Activated CD4-positive, alpha-beta memory T cell treated with anti-CD3 and anti-CD28 coated beads for 36 hours (primary cell): ENCODE measurements around the gene SLC25A21. TPM values are rescaled to one million over a fixed set of nuclear protein-coding genes. Genes with fewer than 3 reads are reported as not detected.
"Not testable (repeated sequence)": the region's sequence is repeated elsewhere in the genome, so short reads cannot be mapped to it uniquely, and the experiment has no call there.

Source experiments
- CTCF ChIA-PET: fragments of 350-600 bp; sonication (Branson Sonifier 250); formaldehyde crosslinking; loops from one replicate; lab custom pipeline; 2021; ENCODE audit warnings: antibody characterized with exemption, inconsistent platforms; lab: Charles Lee
- POLR2A ChIA-PET: fragments of 350-600 bp; sonication (Branson Sonifier 250); formaldehyde crosslinking; loops from one replicate; lab custom pipeline; 2021; ENCODE audit warnings: antibody characterized with exemption; lab: Charles Lee
- DNase-seq: peaks from one replicate; pipeline ENCODE4 v3.0.0-alpha.2; 2020
- H3K27ac Mint-ChIP-seq: one replicate; pipeline ENCODE4 v1.8.0; 2021; ENCODE audit warnings: mixed read lengths
- H3K27me3 Mint-ChIP-seq: one replicate; pipeline ENCODE4 v1.8.0; 2021; ENCODE audit warnings: mixed read lengths
- H3K36me3 Mint-ChIP-seq: one replicate; pipeline ENCODE4 v1.8.0; 2021; ENCODE audit warnings: mixed read lengths
- H3K4me1 Mint-ChIP-seq: one replicate; pipeline ENCODE4 v1.8.0; 2021; ENCODE audit warnings: low read depth, mixed read lengths
- H3K4me3 Mint-ChIP-seq: one replicate; pipeline ENCODE4 v1.8.0; 2021; ENCODE audit warnings: mild to moderate bottlenecking, mixed read lengths
- H3K9me3 Mint-ChIP-seq: one replicate; pipeline ENCODE4 v1.8.0; 2021; ENCODE audit warnings: mixed read lengths
- intact Hi-C: fragments of 100-400 bp; cut with micrococcal nuclease; formaldehyde crosslinking; loops from one replicate; pipeline ENCODE4 v1.15.1; 2023
- total RNA-seq, 2 experiments: library from RNA; stranded (reverse); gene quantifications; one replicate each; pipeline ENCODE4 v1.2.3, GENCODE V29; 2021

Gene SLC25A21
- total RNA-seq, 2 experiments from 2014 or later = not detected

DNA sequence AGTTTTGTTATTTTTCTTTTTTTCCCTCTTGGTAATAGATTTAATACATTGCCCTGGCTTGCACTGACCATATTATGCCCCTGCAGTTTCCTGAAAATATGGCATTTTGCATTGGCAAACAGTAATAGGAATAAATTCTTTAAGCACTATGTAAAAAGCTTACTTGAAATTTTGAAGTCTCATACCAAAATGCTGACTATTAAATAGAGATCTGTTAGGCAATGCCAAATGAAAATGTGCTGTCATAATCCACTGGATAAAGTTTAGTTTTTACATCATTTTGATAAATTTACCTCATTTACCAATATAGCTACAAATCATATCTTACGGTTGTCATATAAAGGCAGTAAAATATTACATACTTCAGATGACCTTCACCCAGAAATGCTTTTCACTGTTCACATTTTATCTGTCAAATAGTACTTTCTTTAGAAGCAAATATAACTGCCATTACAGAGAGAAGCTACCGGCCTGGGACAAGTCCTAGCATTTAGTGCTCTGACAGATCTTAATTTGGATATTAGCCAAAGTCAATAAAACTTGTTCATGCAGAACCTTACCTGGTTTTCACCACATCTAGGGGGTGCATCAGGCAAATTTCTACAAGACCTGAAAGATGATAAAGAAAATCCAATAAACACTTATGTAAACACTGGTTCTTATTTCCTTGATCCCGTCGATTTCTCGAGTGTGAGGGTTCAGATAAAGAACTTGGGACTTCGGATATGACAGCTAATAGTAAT is 297.8 kb downstream of the SLC25A21 start:
- no peak for DNase-seq
- Mint-ChIP-seq H3K36me3 (no peaks in the 10 kb centered on the region), H3K4me1 (no peaks in the 10 kb centered on the region), H3K27ac (no peak overlapping the region), H3K27me3 (no peaks in the 10 kb centered on the region), H3K9me3 (peaks cover 8% of the 10 kb centered on the region), H3K4me3 (no peak overlapping the region)
- CTCF ChIA-PET = no interaction called here
- POLR2A ChIA-PET = no interaction called here
- intact Hi-C loops = no loop called here

DNA sequence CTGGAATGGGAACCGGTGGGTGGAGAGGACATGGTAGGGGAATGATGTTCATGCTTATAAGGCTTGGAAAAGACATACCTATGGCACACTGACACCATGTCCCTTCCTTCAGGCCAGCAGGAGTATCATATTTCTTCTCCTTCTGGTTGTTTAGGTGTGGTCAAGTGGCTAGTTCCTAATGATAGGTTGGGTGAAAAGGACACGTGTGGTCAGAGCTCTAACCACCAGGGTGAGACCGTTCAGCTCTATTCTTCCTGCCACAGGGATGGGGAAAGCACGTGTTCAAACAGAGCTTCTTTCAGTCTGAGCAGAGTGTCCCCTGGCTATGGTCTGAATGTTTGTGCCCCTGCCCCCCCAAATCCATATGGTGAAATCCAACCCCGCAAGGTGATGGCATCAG is 301.6 kb downstream of the SLC25A21 start:
- H3K9me3 Mint-ChIP-seq = peaks cover 8% of the 10 kb centered on the region
- H3K36me3 Mint-ChIP-seq = no peaks in the 10 kb centered on the region
- no peak overlapping the region for H3K27ac Mint-ChIP-seq
- no peaks in the 10 kb centered on the region for H3K4me1 Mint-ChIP-seq
- no peaks in the 10 kb centered on the region for H3K27me3 Mint-ChIP-seq
- DNase-seq = no peak
- POLR2A ChIA-PET = no interaction called here
- no peak overlapping the region for H3K4me3 Mint-ChIP-seq
- CTCF ChIA-PET = no interaction called here
- intact Hi-C loops = no loop called here

DNA sequence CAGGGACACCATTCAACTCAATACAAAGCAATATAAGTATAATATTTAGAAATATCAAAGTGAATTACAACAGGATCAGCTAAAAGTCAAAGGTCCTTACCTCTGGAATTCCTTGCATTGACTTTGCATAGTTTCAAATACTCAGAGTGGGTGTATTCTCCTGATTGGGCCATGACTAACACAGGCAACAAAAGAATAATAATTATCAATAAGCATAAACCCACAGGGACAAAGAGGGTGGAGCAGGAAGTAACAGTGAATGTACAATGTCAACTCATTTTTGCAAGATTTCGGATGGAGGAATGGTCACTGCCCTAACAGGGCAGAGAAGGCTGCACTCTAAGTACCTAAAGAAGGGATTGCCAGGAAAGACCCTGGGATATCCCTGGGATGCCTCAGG is 303.3 kb downstream of the SLC25A21 start:
- Mint-ChIP-seq H3K27me3 (no peaks in the 10 kb centered on the region), H3K4me1 (no peaks in the 10 kb centered on the region), H3K4me3 (no peak overlapping the region), H3K27ac (no peak overlapping the region), H3K36me3 (no peaks in the 10 kb centered on the region), H3K9me3 (peaks cover 8% of the 10 kb centered on the region)
- no peak for DNase-seq
- ChIA-PET CTCF (no interaction called here), POLR2A (no interaction called here)
- intact Hi-C loops = no loop called here

DNA sequence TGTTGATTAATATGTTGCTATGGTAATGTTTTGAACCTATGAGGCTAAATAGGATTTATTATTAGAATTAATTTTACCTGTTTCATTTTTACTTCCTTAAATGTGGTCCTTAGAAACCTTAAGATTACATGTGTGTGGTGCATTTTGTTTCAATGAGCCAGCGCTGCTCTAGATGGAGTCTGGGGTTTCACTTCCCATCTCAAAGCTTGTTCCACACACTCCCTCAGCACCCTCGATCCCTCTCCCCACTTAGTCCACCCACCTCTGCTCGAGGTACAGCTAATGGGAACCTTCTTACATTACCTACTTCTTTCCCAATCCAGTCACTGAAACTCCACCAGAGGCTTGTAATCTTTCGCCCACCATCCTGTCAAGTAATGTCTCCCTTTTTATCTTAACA is 305.5 kb downstream of the SLC25A21 start:
- DNase-seq = no peak
- Mint-ChIP-seq H3K9me3 (no peaks in the 10 kb centered on the region), H3K4me1 (no peaks in the 10 kb centered on the region), H3K36me3 (no peaks in the 10 kb centered on the region), H3K27me3 (no peaks in the 10 kb centered on the region), H3K4me3 (no peak overlapping the region), H3K27ac (no peak overlapping the region)
- intact Hi-C loops = no loop called here
- POLR2A ChIA-PET = no interaction called here
- CTCF ChIA-PET = interaction anchor here (1.4 kb wide), 1 partner anchor 75 kb away, joined by 3 read pairs; no protein-coding TSS in a partner anchor

DNA sequence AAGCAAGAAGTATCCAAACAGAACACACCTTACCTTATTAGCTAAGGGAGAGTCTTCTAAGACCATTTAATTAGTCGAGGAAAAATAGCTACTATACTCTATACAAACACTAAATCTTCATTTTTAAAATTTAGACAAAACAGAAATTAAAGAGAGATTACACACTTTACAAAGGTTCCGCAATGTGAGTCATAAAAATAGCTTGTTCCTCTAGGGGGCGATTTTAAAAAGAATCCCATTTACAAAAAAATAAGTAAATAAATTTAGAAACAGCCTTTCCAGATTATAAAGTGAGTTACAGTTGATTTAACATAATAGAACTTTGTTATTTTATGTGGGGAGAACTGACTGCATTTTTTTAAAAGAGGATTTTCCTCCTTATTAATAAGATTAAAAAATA is 309.1 kb downstream of the SLC25A21 start:
- no peak for DNase-seq
- POLR2A ChIA-PET = no interaction called here
- Mint-ChIP-seq H3K27ac (no peak overlapping the region), H3K4me3 (no peak overlapping the region), H3K36me3 (no peaks in the 10 kb centered on the region), H3K9me3 (no peaks in the 10 kb centered on the region), H3K27me3 (no peaks in the 10 kb centered on the region), H3K4me1 (no peaks in the 10 kb centered on the region)
- CTCF ChIA-PET = no interaction called here
- intact Hi-C loops = no loop called here

DNA sequence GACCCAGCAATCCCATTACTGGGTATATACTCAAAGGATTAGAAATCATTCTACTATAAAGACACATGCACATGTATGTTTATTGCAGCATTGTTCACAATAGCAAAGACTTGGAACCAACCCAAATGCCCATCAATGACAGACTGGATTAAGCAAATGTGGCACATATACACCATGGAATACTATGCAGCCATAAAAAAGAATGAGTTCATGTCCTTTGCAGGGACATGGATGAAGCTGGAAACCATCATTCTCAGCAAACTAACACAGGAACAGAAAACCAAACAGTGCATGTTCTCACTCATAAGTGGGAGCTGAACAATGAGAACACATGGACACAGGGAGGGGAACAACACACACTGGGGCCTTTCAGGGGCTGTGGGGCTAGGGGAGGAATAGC is 310.2 kb downstream of the SLC25A21 start:
- H3K4me1 Mint-ChIP-seq, H3K9me3 Mint-ChIP-seq, POLR2A ChIA-PET, DNase-seq, CTCF ChIA-PET, H3K27me3 Mint-ChIP-seq, H3K36me3 Mint-ChIP-seq, intact Hi-C loops, H3K27ac Mint-ChIP-seq, H3K4me3 Mint-ChIP-seq: not testable (repeated sequence)

DNA sequence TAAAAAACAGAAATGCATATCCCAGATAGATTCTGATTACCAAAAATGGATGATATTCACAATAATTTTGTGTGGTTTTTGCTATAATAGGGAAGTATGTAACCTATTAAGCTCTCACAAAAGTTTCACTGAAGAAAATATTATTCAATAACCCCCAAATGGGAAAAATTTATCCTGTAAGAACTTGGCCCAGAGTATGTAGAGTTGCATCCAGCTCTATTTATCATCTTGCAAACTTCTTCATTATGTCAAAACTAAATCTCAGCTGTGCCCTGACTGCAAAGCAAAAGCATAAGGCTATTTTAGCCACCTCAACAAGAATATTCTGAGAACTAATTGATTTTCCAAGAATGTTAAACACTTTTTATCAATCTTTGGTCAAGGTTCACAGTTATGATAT is 311.6 kb downstream of the SLC25A21 start:
- Mint-ChIP-seq H3K4me1 (no peaks in the 10 kb centered on the region), H3K4me3 (no peak overlapping the region), H3K27me3 (no peaks in the 10 kb centered on the region), H3K27ac (no peak overlapping the region), H3K9me3 (no peaks in the 10 kb centered on the region), H3K36me3 (no peaks in the 10 kb centered on the region)
- intact Hi-C loops = no loop called here
- no peak for DNase-seq
- ChIA-PET CTCF (no interaction called here), POLR2A (no interaction called here)

DNA sequence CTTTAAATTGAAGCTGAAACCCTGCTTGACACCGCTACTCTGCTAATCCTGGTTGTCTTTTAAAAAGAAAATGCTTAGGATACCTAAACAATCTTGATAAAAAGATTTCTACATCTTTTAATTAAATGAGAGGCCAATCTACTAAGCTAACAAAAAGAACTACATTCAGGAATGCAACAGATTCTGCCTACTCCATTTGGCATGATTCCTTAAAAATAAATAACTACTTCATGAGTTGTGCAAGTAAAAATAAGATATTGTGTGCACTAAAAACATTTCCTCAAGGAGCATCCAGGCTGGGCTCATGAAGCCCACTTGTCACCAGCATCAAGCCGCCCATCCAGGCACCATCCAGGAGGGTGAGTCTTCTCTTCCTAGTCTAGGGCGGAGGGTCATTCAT is 313.3 kb downstream of the SLC25A21 start:
- Mint-ChIP-seq H3K4me3 (no peak overlapping the region), H3K4me1 (no peaks in the 10 kb centered on the region), H3K36me3 (no peaks in the 10 kb centered on the region), H3K27me3 (no peaks in the 10 kb centered on the region), H3K27ac (no peak overlapping the region), H3K9me3 (no peaks in the 10 kb centered on the region)
- CTCF ChIA-PET = no interaction called here
- no peak for DNase-seq
- POLR2A ChIA-PET = no interaction called here
- intact Hi-C loops = no loop called here

DNA sequence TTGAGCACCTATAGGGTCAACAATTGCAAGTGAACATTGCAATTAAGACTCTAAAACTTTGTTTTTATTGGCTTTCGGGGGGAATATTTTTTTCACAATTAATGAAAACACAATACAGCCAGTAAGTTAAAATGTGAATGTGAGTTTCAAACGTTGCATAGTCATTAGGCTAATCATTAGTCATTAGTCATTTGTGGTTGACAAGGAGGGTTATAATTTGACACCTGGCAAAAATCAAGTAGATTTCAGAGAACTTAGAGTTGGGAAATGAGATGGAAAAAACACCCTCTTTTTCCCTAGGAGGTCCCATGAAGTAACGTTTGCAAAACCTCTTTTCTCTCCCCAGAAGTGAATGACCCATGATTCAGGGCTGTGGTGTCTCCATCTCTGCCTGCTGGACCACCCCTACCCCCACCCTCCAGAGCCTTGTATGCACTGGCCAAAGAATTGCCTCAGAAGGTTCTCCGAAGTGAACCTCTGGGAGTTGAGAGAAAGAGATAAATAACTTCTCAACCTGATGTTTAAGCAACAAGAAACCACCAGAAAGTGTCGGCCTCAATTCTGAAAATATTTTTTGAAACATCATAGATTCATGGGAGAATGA is 314.5 kb downstream of the SLC25A21 start:
- H3K27me3 Mint-ChIP-seq = no peaks in the 10 kb centered on the region
- no peaks in the 10 kb centered on the region for H3K9me3 Mint-ChIP-seq
- H3K4me3 Mint-ChIP-seq = no peak overlapping the region
- intact Hi-C loops = no loop called here
- H3K27ac Mint-ChIP-seq = no peak overlapping the region
- ChIA-PET POLR2A (no interaction called here), CTCF (no interaction called here)
- no peak for DNase-seq
- H3K36me3 Mint-ChIP-seq = no peaks in the 10 kb centered on the region
- no peaks in the 10 kb centered on the region for H3K4me1 Mint-ChIP-seq

DNA sequence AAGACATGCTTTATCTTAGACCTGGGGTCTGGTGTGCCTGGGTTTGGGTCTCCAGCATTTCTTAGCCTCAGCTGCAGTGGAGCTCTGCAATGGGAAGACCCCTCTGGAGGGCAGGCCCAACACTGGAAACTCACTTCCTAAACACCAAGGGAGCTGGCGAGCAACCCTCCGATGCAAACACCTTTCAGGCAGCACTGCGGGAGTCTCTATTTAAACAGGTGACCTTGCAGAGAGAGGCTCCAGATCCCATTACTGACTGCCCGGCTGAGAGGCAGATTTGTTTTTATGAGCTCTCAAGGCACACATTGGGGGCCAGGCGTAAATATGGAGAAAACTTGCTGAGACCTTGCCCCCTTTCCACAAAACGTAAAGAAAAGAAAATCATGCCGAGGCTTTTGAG is 315.3 kb downstream of the SLC25A21 start:
- ChIA-PET CTCF (no interaction called here), POLR2A (no interaction called here)
- Mint-ChIP-seq H3K36me3 (no peaks in the 10 kb centered on the region), H3K9me3 (no peaks in the 10 kb centered on the region), H3K4me3 (no peak overlapping the region), H3K27ac (no peak overlapping the region), H3K4me1 (no peaks in the 10 kb centered on the region), H3K27me3 (no peaks in the 10 kb centered on the region)
- no peak for DNase-seq
- intact Hi-C loops = no loop called here

DNA sequence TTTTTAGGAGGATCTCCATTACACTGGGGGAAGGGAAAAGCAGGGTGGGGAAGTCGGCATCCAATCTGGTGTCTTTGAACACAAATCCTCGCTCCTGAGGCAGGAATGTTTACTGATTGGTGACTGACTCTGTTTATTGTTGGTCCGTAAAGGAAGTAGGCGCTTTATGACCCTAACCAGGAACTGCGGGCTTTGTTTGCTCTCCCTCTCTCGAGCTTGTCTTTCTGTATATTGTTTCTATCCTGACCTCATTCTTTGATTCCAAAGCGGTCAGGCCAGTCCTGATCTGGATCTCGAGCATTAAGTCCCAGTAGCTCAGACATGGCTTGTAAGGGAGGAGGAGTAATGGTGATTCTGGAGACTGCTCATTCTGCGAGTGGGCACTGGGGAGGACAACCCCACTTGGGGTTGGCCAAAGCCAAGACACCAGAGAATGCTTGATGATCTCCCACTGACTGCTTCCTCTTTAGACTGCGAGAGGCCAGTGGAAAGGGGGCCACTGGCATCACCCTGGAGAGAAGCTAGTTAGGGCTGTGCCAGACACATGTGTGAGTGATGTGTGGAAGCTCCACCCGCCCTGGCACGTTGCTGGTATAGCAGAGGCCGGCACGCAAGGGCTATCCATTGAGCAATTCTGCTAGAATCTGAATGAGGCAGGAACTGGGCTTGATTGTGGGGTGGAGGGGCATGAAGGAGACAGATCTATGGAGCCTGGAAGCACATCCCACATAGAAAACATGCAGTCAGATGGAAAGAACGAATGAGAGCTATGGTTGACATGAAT is 316.1 kb downstream of the SLC25A21 start:
- H3K4me3 Mint-ChIP-seq = no peak overlapping the region
- H3K36me3 Mint-ChIP-seq = no peaks in the 10 kb centered on the region
- DNase-seq = no peak
- ChIA-PET CTCF (no interaction called here), POLR2A (no interaction called here)
- no peaks in the 10 kb centered on the region for H3K27me3 Mint-ChIP-seq
- intact Hi-C loops = no loop called here
- H3K9me3 Mint-ChIP-seq = no peaks in the 10 kb centered on the region
- no peak overlapping the region for H3K27ac Mint-ChIP-seq
- H3K4me1 Mint-ChIP-seq = no peaks in the 10 kb centered on the region

DNA sequence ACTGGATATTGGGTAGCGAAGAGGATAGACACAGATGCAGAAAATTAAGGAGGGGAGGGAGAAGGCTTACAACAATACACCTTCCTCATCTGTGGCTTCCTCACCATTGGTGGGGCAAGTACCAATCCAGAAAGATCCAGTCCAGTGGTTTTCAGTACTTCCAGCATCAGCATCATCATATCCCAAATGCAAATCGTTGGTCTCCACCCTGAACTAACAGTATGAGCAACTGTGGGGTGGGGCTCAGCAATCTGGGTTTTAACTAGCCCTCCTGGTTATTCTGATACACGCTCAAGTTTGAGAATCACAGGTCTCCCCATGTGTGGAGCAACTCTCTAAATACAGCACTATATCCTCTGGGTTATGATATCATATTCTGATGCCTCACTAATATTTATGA is 317.0 kb downstream of the SLC25A21 start:
- no peaks in the 10 kb centered on the region for H3K9me3 Mint-ChIP-seq
- no peak overlapping the region for H3K27ac Mint-ChIP-seq
- no peaks in the 10 kb centered on the region for H3K27me3 Mint-ChIP-seq
- intact Hi-C loops = no loop called here
- no peaks in the 10 kb centered on the region for H3K4me1 Mint-ChIP-seq
- ChIA-PET CTCF (no interaction called here), POLR2A (no interaction called here)
- DNase-seq = no peak
- no peaks in the 10 kb centered on the region for H3K36me3 Mint-ChIP-seq
- H3K4me3 Mint-ChIP-seq = no peak overlapping the region
